ENCODE data around the gene PPARD.

DNA sequence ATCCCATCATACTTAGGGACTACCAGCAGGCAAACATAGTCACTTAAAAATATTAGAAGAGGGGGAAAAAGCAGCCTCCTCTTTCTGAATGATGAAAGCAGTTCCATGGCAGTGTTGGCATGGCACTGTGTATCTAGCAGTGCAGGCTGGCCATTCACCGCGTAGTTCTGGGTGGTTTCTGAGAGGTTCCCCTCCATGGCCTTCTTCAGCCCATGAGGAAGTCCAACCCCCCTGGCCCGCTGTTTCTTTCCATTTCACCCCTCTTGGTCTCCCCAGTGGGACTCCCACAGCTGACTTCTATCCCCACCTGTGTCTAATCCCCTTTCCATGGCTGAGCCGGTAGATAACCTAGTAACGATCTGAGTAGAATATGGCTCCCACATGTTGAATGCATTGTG lies 17.0 kb downstream of the PPARD start:
- TF ChIP-seq, protein P1, sequence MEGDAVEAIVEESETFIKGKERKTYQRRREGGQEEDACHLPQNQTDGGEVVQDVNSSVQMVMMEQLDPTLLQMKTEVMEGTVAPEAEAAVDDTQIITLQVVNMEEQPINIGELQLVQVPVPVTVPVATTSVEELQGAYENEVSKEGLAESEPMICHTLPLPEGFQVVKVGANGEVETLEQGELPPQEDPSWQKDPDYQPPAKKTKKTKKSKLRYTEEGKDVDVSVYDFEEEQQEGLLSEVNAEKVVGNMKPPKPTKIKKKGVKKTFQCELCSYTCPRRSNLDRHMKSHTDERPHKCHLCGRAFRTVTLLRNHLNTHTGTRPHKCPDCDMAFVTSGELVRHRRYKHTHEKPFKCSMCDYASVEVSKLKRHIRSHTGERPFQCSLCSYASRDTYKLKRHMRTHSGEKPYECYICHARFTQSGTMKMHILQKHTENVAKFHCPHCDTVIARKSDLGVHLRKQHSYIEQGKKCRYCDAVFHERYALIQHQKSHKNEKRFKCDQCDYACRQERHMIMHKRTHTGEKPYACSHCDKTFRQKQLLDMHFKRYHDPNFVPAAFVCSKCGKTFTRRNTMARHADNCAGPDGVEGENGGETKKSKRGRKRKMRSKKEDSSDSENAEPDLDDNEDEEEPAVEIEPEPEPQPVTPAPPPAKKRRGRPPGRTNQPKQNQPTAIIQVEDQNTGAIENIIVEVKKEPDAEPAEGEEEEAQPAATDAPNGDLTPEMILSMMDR (IDR thresholded peaks at IDR 0.05): no peak
- TF ChIP-seq POLR2A (IDR thresholded peaks at IDR 0.05) (no peak), POLR2AphosphoS5 (IDR thresholded peaks at IDR 0.05) (no peak), EP300 (IDR thresholded peaks at IDR 0.05) (no peak)

Measured in suprapubic skin (tissue), 4 donors.